ENCODE results near the gene CLEC1B.

- no peak for TF ChIP-seq CTCF (IDR thresholded peaks at IDR 0.05 in 2 of 3, conservative IDR thresholded peaks at IDR 0.05 in 1 of 3; ENCODE audit: borderline replicate concordance in 1 of 3, insufficient read depth in 1 of 3, low read depth in 2 of 3, low read length in 2 of 3)
- no peak for TF ChIP-seq SIN3A (IDR thresholded peaks at IDR 0.05; ENCODE audit: low read depth)
- no peak for TF ChIP-seq JUND (IDR thresholded peaks at IDR 0.05)
- TF ChIP-seq POLR2A (IDR thresholded peaks at IDR 0.05; ENCODE audit: borderline replicate concordance, extremely low read depth, insufficient read depth, insufficient read length) = no peak
- TF ChIP-seq REST (IDR thresholded peaks at IDR 0.05; ENCODE audit: low read depth) = no peak
- no peak for TF ChIP-seq EZH2 (IDR thresholded peaks at IDR 0.05)
- no peak for TF ChIP-seq MAX (IDR thresholded peaks at IDR 0.05)
These were observed at the start of gene CLEC1B for GRCh38 chr12:9999016-9999415.

All from HCT116 (cell line).